GM18868 (cell line): ENCODE measurements around the gene CARMIL1.

ENCODE experiments used
- ATAC-seq: cut with Tn5 transposase; IDR thresholded peaks from one replicate; pipeline ENCODE4 v1.9.1; 2021; ENCODE audit warnings: mild to moderate bottlenecking, moderate library complexity; ENCODE audit not compliant: unreplicated experiment

The CARMIL1 gene

GRCh38 chr6:25278914-25279747 lies at the start of gene CARMIL1:
TSS of gene CARMIL1 (plus strand) at chr6:25279374. CDS start at chr6:25279796, 422 bp downstream.
- peak; percentile 80 for ATAC-seq

DNA sequence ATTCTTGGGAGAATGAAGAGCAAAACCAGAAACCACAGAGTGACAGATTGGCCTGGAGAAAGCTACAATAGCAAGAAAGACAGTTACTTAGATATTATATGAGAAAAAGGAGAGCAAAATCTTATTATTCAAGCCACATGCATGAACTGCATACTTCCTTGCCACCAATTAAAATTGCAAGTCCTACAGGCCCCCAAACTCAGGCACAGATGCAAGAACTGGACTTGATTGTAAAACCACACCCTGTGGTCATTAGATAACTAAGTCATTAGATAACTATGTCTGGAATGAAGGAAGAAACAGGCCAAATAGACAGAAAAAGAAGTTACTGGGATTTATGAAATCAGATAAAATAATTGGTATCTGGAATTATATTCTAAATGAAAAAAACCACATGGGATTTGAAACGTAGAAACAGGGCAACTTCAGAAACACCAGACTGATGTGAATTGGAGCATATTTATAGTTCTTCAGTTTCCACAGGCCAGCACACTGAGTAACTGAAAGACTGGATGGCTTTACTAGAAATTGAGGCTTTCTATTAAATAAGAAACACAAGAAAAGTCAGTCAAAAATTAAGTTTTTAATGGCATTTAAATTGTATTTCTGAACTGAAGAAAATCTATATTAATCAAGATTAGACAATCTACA lies 49.4 kb upstream of the CARMIL1 start:
- no peak for ATAC-seq

GRCh38 chr6:25232479-25232878 lies 46.7 kb upstream of the CARMIL1 start:
- no peak for ATAC-seq

- ATAC-seq = no peak
Measured at GRCh38 chr6:25233226-25233625, 45.9 kb upstream of the CARMIL1 start.

DNA sequence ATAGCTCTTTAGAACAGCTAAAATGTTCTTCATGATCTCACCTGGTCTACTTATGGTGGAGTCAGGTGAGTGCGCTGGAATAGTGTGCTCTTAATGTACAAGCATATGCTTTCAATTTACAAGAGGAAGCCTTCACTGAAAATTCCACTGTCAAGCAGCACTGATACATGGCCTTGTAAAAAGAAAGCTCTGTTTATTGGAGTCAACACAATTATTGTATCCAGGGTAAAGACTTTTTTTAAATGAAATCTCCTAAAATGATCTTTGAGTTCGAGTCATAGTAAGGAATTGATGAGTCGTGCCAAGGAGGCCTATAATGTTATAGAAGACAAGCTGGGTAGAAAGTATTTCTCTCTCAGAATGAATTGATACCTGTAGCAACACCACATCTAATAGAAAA lies 41.6 kb upstream of the CARMIL1 start:
- ATAC-seq = no peak

GRCh38 chr6:25239059-25239458 lies 40.1 kb upstream of the CARMIL1 start:
- ATAC-seq = no peak

DNA sequence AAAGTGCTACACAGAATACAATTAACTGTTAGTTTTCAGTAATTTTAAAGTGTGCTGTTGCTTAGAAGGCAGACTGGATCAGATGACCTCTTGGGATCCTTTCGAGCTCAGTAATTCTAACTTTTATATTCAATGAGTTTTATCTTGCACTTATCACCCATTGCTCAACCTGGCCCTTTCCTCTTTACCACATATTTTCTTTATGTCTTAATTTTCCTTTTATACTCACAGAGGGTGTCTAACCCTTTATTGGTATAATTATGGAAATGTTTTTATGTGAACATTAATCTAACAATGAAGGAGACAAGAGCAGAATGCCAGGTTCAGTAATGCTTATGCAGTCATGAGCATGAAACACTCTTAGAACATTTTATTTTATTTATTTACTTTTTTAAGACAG lies 39.7 kb upstream of the CARMIL1 start:
- no peak for ATAC-seq

DNA sequence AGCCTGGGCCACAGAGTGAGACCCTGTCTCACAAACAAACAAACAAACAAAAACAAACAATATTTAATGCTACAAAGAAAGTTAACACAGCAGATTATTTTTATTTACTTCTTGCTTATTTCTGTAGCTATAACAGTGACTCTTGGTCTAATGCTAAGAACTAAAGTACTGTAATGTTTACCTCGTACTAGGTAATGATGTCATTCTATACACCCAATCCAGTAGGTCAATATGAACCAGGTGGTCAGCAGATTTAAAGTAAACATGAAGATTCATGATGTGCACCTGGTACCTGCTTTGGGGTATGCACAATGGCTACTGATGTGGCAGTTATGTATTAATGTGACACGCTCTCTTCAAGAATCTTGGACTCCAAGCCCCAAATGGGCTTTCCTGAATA lies 36.6 kb upstream of the CARMIL1 start:
- ATAC-seq = no peak

DNA sequence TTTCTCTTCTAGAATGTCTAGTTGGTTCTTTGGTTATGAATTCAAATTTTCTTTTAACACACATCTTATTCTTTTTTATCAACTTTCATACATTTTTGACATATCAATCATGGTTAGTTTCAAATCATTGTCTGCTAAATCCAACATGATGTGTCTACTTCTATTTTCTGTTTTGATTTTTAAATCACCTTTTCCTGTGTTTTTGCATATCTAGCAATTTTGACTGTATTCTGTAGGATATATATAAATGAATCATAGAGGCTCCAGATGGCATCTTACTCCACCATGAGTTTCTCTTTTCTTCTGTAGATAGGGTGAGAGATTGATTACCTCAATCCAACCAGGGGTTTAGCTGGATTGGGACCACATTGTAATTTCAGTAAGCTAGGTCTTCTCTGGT lies 34.3 kb upstream of the CARMIL1 start:
- no peak for ATAC-seq

DNA sequence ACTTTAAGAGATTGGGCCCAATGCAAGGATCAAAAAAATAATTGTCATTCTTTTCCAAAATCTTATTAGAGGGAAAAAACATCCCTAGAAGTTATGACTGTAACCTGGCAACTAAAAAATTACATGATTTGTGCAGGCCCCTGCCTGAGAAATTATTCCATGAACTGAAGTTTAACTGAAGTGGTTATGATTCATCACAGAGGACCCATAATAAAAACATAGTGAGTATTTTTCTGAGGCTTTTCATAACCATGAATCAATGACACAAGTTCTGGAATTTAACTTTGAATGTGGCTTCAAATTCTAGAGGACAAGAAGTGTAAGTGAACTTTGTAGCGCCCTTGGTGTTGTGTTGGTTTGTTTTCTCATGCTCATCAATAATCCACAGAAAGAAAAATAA lies 31.1 kb upstream of the CARMIL1 start:
- ATAC-seq = no peak

DNA sequence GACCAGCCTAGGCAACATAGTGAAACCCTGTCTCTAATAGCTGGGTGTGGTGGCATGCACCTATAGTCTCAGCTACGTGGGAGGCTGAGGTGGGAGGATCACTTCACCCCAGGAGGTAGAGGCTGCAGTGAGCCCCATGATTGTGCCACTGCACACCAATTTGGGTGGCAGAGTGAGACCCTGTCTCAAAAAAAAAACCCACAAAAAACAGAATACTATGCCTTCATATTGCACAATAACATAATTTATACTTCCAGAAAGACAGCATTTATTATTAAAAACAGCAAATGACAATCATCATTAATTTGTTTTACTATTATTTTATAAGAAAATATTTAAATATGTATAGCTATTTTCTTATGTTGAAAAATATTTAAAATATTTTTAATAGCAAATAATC lies 30.0 kb upstream of the CARMIL1 start:
- no peak for ATAC-seq

DNA sequence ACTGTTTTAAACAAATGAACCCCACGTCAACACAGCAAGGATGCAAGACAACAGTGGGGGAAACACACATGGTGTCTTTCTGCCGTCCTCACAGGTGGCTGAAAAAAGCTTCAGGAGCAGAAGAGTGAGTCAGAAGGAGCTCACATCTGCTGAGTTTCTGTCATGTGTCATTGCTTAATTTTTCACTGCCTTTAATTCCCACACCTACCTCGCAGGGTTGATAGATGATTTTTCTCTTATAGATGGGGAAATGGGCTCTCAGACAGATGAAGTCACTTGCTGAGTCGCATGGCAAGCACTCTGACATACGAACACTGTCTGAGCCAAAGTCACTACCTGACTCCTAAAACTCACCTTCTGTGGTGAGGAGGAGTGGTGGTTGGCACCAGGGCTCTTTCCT lies 28.3 kb upstream of the CARMIL1 start:
- peak; percentile 88 for ATAC-seq

- no peak for ATAC-seq
Measured at GRCh38 chr6:25251426-25251825, 27.7 kb upstream of the CARMIL1 start.

DNA sequence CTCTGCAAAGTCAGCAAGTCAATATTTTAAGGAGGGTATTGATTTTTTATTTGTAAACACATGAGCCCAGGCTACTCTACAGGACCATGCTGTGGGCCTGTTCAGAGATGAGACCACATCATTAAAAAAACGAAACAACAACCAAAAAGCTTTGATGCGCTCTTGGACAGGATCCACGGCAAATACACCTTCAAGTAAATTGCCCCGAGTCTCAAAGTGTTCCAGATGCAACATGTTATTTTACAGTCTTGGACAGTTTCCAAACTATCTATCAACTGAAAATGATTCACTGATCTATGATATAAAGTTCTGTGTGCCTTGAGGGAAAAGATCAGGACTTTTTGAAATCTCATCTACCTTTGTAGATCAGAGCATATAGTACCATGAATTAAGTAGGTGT lies 25.8 kb upstream of the CARMIL1 start:
- ATAC-seq = no peak

DNA sequence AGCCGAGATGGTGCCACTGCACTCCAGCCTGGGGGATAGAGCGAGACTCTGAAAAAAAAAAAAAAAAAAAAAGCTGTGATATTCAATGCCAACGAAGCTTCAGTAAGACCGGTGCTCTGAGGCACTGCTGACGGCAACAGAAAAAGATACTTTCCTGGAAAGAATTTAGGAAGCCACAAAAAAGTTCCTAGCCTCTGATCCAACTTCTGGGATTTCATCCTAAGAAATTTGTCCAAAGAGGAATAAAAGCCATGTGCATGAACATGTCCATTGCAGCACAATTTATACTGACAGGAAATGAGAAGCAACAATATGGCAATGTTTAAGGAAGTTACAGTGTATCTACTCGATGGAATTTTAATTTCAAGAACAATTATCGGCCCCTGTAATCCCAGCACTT lies 24.5 kb upstream of the CARMIL1 start:
- ATAC-seq = no peak

- no peak for ATAC-seq
Measured at GRCh38 chr6:25257686-25258348, 21.4 kb upstream of the CARMIL1 start.

DNA sequence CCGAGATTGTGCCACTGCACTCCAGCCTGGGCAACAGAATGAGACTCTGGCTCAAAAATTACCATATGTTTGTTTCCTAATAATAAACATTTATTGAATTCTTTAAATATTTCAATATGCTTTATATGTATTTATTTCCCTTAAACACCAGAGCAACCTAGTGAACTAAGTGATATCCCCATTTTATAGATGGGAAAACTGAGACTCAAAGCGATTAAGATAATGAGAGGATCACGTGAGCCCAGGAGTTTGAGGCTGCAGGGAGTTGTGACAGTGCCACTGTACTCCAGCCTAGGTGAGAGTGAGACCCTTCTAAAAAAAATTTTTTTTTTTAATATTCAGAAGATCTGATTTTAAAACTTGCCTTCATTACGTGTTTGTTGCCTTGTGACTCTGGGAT lies 19.4 kb upstream of the CARMIL1 start:
- ATAC-seq = no peak

DNA sequence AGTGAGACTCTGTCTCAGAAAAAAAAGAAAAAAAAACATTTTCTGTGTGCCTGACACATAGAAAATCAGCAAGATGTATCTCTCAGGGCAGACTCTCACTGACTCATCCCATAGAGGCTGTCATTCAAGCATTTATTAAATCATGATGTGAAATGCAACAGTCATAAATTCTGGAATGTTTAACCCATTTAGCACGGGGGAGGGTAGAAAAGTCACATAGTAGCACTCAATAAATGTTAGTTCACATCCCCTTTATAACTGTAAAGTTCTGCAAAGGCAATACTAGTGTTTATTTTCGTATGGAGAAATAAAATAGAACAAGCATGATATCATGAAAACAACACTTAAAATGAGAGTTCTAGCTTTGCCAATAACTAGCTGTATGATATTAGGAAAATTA lies 15.5 kb upstream of the CARMIL1 start:
- ATAC-seq = no peak

GRCh38 chr6:25266456-25267100 lies 12.6 kb upstream of the CARMIL1 start:
- no peak for ATAC-seq

DNA sequence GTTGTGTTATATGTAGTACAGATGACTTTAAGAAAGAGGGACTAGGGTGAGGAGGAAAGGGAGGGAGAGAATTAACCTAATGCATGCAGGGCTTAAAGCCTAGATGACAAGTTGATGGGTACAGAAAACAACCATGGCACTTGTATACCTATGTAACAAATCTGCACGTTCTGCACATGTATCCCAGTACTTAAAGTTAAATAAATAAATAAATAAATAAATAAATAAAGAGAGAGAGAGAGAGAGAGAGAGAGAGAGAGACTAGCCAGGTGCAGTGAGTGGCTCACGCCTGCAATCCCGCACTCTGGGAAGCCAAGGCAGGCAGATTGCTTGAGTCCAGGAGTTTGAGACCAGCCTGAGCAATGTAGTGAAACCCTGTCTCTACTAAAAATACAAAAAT lies 11.5 kb upstream of the CARMIL1 start:
- no peak for ATAC-seq

GRCh38 chr6:25270559-25270958 lies 8.6 kb upstream of the CARMIL1 start:
- no peak for ATAC-seq
